MV-4-11 (cell line): ENCODE data around the gene HMGN3.
"Not testable (repeated sequence)": the region's sequence is repeated elsewhere in the genome, so short reads cannot be mapped to it uniquely, and the experiment has no call there.

Source experiments
- DNase-seq: peaks from one replicate; lab custom pipeline; 2025; lab: John Stamatoyannopoulos, UW

HMGN3 gene

GRCh38 chr6:79234150-79235022, at the start of gene HMGN3:
TSS of gene HMGN3 (minus strand) at chr6:79234682.
- DNase-seq, result peak; percentile 94

DNA sequence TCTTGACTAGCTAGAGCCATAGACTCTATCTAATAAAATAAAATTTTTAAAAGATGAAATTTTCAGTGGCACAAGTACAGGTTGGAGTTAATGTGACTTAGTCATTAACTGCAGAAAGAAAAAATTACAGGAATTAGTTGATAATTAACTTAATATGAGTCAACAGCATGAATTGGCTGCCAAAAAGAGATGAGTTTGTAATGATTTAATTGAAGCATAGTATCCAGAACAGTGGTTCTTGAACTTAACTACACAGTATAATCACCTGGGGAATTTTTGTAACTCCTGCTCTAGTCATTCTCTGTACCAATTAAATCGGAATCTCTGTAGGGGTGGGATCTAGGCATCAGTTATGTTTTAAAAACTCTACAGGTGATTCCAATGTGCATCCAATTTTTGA, 46.3 kb upstream of the HMGN3 start:
- no peak for DNase-seq

DNA sequence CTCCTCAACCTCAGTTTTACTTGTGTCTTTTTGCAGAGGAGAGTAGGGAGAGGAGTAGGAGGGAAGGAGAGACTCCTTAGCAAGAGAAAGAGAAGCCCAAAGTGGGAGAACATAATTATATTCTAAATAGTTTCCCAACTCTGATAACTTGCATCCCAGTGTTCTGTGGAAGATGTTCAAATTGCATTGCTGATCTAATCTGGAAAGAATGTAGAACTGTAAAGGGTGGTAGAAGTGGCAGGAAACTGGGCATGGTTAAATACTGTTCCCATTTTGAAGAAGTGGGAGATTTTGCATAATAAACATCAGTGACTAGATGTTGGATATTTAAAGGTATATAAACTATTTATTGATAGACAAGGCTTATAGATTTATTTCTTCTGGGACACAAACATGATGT, 42.6 kb upstream of the HMGN3 start:
- no peak for DNase-seq

- DNase-seq, result peak; percentile 35
Measured at GRCh38 chr6:79269877-79270276, 35.4 kb upstream of the HMGN3 start.

GRCh38 chr6:79267128-79267527, 32.6 kb upstream of the HMGN3 start:
- DNase-seq, result no peak

DNA sequence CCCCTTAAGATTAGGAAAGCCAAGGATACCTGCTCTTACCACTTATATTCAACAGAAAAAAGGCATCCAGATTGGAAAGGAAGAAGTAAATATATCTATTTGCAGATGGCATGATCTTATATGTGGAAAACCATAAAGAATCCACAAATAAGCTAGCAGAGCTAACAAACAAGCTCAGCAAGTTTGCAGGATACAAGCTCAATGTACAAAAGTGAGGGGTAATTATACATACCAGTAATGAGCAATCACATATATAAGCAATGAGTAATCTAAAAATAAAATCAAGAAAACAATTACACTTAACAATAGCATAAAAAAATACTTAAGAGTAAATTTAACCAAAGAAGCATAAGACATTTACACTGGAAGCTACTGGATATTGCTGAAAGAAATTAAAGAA, 31.6 kb upstream of the HMGN3 start:
- no peak for DNase-seq

DNA sequence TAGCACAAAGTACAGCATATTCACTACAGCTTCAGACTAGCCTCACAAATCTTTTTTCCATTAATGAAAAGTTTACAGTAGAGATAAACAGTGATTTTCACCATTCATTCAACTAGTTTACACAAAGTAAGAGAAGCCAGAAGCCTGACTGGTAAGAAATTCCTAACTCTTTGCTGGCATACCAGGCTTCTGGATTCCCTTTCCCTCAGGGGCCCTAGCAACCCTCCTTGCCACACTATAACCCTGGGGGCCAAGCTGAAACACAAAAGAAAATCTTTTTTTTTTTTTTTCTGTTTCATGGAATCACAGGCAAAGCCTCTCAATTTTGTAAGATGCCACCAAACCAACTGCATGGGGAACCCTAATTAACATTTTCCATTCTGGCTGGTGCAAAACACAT, 28.9 kb upstream of the HMGN3 start:
- no peak for DNase-seq

DNA sequence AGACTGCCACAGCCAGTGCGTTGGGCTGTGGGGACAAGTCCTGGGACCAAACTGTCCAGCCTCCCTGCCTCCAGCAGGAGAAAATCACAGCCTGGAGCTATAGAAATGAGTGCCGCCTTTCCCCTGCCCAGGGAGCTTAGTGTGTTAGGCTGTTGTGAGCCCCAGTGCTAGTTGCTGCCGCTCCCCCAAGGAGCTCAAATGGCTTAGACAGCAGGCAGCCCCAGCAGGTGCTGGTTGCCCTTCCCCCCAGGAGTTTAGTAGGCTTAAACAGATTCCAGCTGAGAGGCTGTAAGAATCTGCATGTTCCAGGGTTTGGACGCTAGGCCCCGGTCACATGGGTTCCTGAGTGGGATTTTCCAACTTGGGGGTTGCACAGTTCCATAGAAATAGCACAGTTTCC, 27.2 kb upstream of the HMGN3 start:
- DNase-seq, result no peak

GRCh38 chr6:79260772-79261171, 26.3 kb upstream of the HMGN3 start:
- no peak for DNase-seq

- no peak for DNase-seq
Measured at GRCh38 chr6:79257381-79258205, 23.1 kb upstream of the HMGN3 start.

DNA sequence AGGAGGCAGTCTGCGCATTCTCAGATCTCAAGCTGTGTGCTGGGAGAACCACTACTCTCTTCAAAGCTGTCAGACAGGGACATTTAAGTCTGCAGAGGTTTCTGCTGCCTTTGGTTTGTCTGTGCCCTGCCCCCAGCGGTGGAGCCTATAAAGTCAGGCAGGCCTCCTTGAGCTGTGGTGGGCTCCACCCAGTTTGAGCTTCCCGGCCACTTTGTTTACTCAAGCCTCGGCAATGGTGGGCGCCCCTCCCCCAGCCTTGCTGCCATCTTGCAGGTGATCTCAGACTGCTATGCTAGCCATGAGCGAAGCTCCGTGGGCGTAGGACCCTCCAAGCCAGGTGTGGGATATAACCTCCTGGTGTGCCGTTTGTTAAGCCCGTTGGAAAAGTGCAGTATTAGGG, 22.3 kb upstream of the HMGN3 start:
- DNase-seq, result not testable (repeated sequence)

GRCh38 chr6:79255086-79255485, 20.6 kb upstream of the HMGN3 start:
- not testable (repeated sequence) for DNase-seq

DNA sequence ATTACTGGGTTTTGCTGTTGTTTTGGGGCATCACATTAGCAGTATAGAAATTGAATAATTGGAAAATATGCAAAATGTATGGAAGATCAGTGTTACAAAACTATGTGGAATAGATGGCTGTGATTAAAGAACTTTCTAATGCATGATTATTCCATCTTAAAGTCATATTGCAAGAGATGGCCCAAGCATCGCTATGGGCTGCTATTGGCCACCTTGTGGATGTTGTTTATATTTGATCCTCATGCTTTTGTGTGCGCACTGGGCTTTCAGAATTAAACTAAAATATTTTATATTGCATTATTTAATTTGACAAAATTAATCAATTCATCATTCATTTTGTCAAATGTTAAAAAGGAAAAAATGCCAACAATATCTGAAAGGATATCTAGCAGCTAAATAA, 16.1 kb upstream of the HMGN3 start:
- DNase-seq, result no peak

DNA sequence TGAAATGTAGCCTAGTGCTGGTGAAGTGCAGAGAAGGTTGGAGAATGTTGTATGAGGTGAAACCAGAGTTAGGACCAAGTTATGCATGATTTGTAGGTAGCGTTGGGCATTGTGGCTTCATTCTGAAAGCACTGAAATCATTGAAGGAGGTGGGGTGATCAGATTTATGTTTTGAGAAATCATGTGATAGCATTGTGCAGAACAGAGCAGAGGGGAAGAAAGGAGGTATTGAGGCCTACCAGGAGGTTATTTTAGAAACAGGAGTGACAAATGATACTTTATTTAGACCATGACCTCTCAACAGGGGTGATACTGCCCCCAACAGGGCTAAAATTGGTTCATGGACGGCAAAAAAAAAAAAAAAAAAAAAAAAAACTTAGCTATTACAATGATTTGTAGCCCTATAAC, 15.6 kb upstream of the HMGN3 start:
- DNase-seq, result peak; percentile 7

- DNase-seq, result no peak
Measured at GRCh38 chr6:79249136-79249535, 14.7 kb upstream of the HMGN3 start.

- DNase-seq, result peak; percentile 72
Measured at GRCh38 chr6:79246891-79247290, 12.4 kb upstream of the HMGN3 start.

DNA sequence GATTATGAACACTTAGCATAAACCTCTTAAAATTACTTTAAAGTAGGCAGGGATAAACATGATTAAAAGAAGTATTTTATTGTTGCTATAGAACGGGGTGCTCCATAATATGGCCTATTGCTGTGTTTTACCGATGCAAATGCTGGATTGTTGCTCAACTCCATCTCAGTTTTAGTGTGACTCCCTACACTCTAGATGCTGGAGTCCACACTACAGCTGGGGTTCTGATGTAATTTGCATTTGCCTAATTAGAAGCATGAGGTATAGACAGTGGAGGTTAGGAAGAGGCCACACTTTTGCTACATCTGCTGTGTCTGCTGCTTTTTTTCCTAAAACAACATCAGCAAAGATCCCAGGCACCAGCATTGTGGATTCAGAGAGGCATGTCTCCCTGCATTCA, 6.7 kb upstream of the HMGN3 start:
- DNase-seq, result peak; percentile 39

GRCh38 chr6:79240509-79240908, 6.0 kb upstream of the HMGN3 start:
- no peak for DNase-seq

DNA sequence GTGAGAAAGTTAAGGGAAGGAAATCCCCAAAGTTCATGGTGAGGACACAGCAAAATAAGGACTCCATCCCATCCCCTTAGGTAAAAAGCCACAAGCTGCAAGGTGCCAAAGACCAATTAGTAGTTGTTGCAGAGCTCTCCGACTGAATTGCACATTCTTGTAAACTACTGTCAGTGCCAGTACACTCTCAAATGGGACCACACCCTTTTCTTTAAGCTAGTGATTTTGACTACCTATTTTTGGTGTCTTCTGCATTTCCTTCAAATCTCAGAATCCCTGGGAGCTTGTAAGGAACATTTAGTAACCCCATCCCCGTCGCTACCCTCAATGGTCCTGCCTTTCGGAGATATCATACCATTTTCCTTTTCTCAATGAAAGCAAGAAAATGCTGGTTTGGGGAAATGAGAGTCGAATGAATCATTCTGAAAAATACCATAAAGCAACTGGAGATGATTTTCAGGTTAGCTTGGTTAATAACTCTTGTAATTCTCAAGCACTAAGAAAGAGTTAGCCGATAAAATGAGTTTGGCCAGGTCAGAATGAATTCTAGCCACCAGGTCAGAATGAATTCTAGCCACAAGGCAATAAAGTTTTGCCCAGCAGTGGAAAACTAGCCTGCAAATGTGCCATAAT, 5.2 kb upstream of the HMGN3 start:
- peak; percentile 47 for DNase-seq

GRCh38 chr6:79238919-79239318, 4.4 kb upstream of the HMGN3 start:
- DNase-seq, result peak; percentile 52

DNA sequence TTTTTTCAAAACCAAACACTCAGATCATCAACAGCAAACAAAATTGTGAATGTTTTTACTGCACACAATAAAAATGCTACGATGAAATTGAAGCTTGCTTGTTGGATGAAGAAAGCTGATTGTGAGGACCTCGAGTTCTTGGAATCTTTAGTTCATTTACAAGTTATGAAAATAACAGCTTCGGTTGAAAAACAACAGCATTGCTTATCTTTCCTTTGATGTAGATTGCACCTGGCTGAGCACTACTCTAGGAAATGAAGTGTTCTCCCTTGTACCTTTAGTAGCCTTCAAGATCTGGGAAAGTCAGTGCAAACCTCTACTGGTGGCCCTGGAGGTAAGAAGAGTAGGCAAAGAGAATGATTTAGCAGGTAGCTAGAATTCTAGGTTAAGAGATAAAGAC, 2.2 kb upstream of the HMGN3 start:
- no peak for DNase-seq

DNA sequence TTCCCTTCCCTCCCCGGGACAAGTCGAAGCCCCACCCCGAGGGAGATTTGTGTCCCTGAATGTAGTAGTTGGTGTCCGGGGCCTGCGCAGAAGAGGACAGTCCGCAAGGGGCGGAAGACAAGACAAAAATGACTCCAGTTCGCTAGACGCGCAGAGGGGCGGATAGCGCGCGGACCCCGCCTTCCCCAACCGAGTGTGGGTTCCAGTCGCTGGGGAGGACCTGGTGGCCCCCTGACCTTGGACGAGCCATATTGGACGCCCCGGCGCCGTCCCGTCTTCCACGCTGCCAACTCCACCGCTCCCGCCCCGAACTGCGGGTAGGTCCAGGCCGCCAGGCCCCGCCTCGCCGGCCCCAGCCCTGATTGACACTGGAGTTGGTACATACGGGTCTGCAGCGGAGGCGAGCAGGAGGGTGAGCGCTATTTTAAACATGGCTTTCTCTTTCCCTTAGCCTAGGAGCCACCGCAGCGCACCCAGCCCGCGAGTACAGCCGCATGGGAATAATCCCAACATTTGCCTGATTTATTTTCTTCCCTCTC, 802 bp downstream of the HMGN3 start:
- peak; percentile 78 for DNase-seq
